ENCODE data around the gene PERCC1.

- no peak for TF ChIP-seq CTCF (IDR thresholded peaks at IDR 0.05)
- no peak for TF ChIP-seq POLR2A (IDR thresholded peaks at IDR 0.05)
Measured at GRCh38 chr16:1459967-1460366, 29.1 kb downstream of the PERCC1 start.
